Skin of body (tissue), 2 donors: Measurements from ENCODE around the gene RBSN. TPM values are rescaled to one million over a fixed set of nuclear protein-coding genes. Genes with fewer than 3 reads are reported as not detected.

Source experiments
- DNase-seq: peaks from one replicate; lab custom pipeline; 2025; lab: John Stamatoyannopoulos, UW
- total RNA-seq: library from RNA; depleted of rRNA; stranded (reverse); fragments of >200 nt; gene quantifications from one replicate; pipeline ENCODE4 v1.2.3, GENCODE V29; 2014

RBSN gene
- total RNA-seq, 1 donor from 2014 or later = 26.0 TPM

GRCh38 chr3:15060029-15060428, 38.9 kb downstream of the RBSN start:
- no peak for DNase-seq

GRCh38 chr3:15056676-15057404, 42.1 kb downstream of the RBSN start:
- DNase-seq = no peak

GRCh38 chr3:15055019-15055557, 43.9 kb downstream of the RBSN start:
- no peak for DNase-seq

GRCh38 chr3:15053541-15053940, 45.4 kb downstream of the RBSN start:
- DNase-seq = no peak

GRCh38 chr3:15052335-15053242, 46.4 kb downstream of the RBSN start:
- no peak for DNase-seq

- DNase-seq = no peak
Observed at GRCh38 chr3:15051531-15051930, 47.4 kb downstream of the RBSN start.

GRCh38 chr3:15050405-15051092, 48.4 kb downstream of the RBSN start:
- DNase-seq = no peak

- DNase-seq = no peak
Observed at GRCh38 chr3:15049584-15049983, 49.4 kb downstream of the RBSN start.

GRCh38 chr3:15045667-15046066, 53.3 kb downstream of the RBSN start:
- DNase-seq = no peak

- no peak for DNase-seq
Observed at GRCh38 chr3:15044326-15044725, 54.6 kb downstream of the RBSN start.

- no peak for DNase-seq
Observed at GRCh38 chr3:15043408-15044171, 55.4 kb downstream of the RBSN start.

- no peak for DNase-seq
Observed at GRCh38 chr3:15042936-15043335, 56.0 kb downstream of the RBSN start.

- no peak for DNase-seq
Observed at GRCh38 chr3:15041950-15042349, 57.0 kb downstream of the RBSN start.

- no peak for DNase-seq
Observed at GRCh38 chr3:15040844-15041243, 58.1 kb downstream of the RBSN start.

- DNase-seq = no peak
Observed at GRCh38 chr3:15038306-15038705, 60.6 kb downstream of the RBSN start.

- DNase-seq = no peak
Observed at GRCh38 chr3:15033103-15033502, 65.8 kb downstream of the RBSN start.

- no peak for DNase-seq
Observed at GRCh38 chr3:15032650-15033049, 66.3 kb downstream of the RBSN start.

- DNase-seq = no peak
Observed at GRCh38 chr3:15029625-15030024, 69.3 kb downstream of the RBSN start.

GRCh38 chr3:15023719-15024118, 75.2 kb downstream of the RBSN start:
- DNase-seq = no peak

- no peak for DNase-seq
Observed at GRCh38 chr3:15023249-15023648, 75.7 kb downstream of the RBSN start.
